PFSK-1 (cell line): ENCODE results near the gene CALCOCO2.

Source experiments
- POLR2AphosphoS5 ChIP-seq: IDR thresholded peaks from 2 replicates; pipeline ENCODE4 v1.6.1; 2012; ENCODE audit warnings: low read depth, mild to moderate bottlenecking, control low read depth, low read length, moderate library complexity
- SIN3A ChIP-seq: IDR thresholded peaks from 2 replicates; pipeline ENCODE4 v1.6.1; 2012; ENCODE audit warnings: mild to moderate bottlenecking, low read length, moderate library complexity, borderline replicate concordance; ENCODE audit not compliant: insufficient read depth
- TAF1 ChIP-seq: IDR thresholded peaks from 2 replicates; pipeline ENCODE4 v1.6.1; 2012; ENCODE audit warnings: low read length, control low read depth, borderline replicate concordance; ENCODE audit not compliant: insufficient read depth
- TF ChIP-seq, protein P1 (sequence below), 2 experiments: IDR thresholded peaks; 2 replicates each; pipeline versions ENCODE4 v1.6.1 to v1.8.0; 2011 to 2012; ENCODE audit warnings: low read depth in 2 of 2, low read length in 2 of 2, control low read depth in 1 of 2, inconsistent platforms in 1 of 2, mild to moderate bottlenecking in 1 of 2, moderate library complexity in 1 of 2; ENCODE audit not compliant: insufficient read depth in 1 of 2

DNA sequence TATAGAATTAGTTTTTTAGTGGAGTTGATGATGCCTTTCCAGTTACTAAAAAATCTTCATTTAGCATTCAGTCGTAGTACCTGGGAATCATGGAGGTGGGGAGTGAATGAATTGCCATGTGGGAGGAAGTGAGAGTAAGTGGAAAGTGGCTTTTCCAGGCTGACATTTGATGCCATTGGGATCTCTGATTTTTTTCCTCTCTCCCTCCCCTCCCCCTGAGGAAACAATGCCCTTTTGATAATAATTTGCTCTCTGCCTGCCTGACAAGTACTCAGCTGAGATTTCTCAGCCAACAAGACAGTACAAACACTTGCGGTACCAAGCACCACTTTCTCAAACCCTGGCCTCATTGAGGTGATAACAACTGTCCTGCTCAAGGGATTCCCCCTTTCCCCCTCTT lies 79.5 kb downstream of the CALCOCO2 start:
- TF ChIP-seq SIN3A, result no peak
- TF ChIP-seq, protein P1, sequence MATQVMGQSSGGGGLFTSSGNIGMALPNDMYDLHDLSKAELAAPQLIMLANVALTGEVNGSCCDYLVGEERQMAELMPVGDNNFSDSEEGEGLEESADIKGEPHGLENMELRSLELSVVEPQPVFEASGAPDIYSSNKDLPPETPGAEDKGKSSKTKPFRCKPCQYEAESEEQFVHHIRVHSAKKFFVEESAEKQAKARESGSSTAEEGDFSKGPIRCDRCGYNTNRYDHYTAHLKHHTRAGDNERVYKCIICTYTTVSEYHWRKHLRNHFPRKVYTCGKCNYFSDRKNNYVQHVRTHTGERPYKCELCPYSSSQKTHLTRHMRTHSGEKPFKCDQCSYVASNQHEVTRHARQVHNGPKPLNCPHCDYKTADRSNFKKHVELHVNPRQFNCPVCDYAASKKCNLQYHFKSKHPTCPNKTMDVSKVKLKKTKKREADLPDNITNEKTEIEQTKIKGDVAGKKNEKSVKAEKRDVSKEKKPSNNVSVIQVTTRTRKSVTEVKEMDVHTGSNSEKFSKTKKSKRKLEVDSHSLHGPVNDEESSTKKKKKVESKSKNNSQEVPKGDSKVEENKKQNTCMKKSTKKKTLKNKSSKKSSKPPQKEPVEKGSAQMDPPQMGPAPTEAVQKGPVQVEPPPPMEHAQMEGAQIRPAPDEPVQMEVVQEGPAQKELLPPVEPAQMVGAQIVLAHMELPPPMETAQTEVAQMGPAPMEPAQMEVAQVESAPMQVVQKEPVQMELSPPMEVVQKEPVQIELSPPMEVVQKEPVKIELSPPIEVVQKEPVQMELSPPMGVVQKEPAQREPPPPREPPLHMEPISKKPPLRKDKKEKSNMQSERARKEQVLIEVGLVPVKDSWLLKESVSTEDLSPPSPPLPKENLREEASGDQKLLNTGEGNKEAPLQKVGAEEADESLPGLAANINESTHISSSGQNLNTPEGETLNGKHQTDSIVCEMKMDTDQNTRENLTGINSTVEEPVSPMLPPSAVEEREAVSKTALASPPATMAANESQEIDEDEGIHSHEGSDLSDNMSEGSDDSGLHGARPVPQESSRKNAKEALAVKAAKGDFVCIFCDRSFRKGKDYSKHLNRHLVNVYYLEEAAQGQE (IDR thresholded peaks at IDR 0.05; ENCODE audit: insufficient read depth in 1 of 2, low read depth in 2 of 2, low read length in 2 of 2), result no peak
- no peak for TF ChIP-seq POLR2AphosphoS5
- TF ChIP-seq TAF1, result no peak
